ENCODE results near the gene PMS1. TPM values are rescaled to one million over a fixed set of nuclear protein-coding genes. Genes with fewer than 3 reads are reported as not detected.

Gene PMS1
- total and polyA plus RNA-seq, 2 donors (not counting 1 experiment from before 2014, with no cell fraction given) = 14.9 to 44.2 TPM

DNA sequence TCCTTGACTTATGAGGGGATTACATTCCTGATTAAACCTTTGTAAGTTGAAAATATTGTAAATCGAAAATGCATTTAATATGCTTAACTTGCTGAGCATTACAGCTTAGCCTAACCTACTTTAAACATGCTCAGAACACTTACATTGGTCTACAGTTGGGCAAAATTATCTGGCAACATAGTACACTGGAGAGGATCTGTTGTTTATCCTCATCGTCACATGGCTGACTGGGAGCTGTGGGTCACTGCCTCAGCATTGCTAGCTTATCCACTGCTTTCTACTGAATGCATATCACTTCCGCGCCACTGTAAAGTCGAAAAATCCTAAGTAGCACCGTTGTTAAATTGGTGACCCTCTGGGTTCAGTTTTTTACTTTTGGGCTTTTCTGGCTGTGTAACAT is 13.7 kb downstream of the PMS1 start:
- H3K4me2 ChIP-seq (replicated peaks; ENCODE audit: low read depth, low read length, poor library complexity, severe bottlenecking) = no peak overlapping the region
- intact Hi-C loops (cut with micrococcal nuclease) = loop anchor here (2.0 to 10.0 kb wide), 2 partner anchors 53 to 273 kb away; no protein-coding TSS in a partner anchor
- H4K20me1 ChIP-seq (ENCODE audit: control insufficient read depth, insufficient read depth, low read length, poor library complexity, severe bottlenecking) = no peaks in the 10 kb centered on the region
- no peak overlapping the region for H2AFZ ChIP-seq (ENCODE audit: insufficient read depth, low read depth, low read length, poor library complexity, severe bottlenecking)
- Mint-ChIP-seq H3K4me1 (peaks cover 6% of the 10 kb centered on the region), H3K4me3 (no peak overlapping the region), H3K9me3 (ENCODE audit: insufficient read depth) (no peaks in the 10 kb centered on the region), H3K27ac (no peak overlapping the region), H3K27me3 (no peaks in the 10 kb centered on the region)
- H3K9ac ChIP-seq (ENCODE audit: low read length) = no peak overlapping the region
- H3K27ac ChIP-seq (ENCODE audit: low read length in 2 of 2) = no peak overlapping the region
- no peaks in the 10 kb centered on the region for H3K9me3 ChIP-seq (ENCODE audit: control extremely low read depth in 1 of 3, control insufficient read depth in 2 of 3, insufficient read depth in 1 of 3, low read length in 2 of 3)
- CTCF ChIA-PET = interaction anchor here (1.1 to 2.0 kb wide), 5 partner anchors 35 to 323 kb away, joined by 4 to 9 read pairs (median 4); partner anchors contain the start of gene OSGEPL1
- no peaks in the 10 kb centered on the region for H3K79me2 ChIP-seq (ENCODE audit: control insufficient read depth, insufficient read depth, low read length)
- H3K4me3 ChIP-seq (ENCODE audit: control extremely low read depth in 1 of 5, extremely low read depth in 1 of 5, insufficient read depth in 1 of 5, low read depth in 2 of 5, low read length in 4 of 5) = no peak overlapping the region
- DNase-seq (no peak), ATAC-seq (ENCODE audit: low read depth) (no peak)
- POLR2A ChIA-PET = no interaction called here
- H3K4me1 ChIP-seq (ENCODE audit: control insufficient read depth in 2 of 2, insufficient read depth in 2 of 2, low read length in 2 of 2) = no peaks in the 10 kb centered on the region
- peaks cover 0 to 39% of the 10 kb centered on the region in 2 experiments for H3K36me3 ChIP-seq (replicated peaks in 1 of 2; ENCODE audit: control extremely low read depth in 1 of 2, control insufficient read depth in 1 of 2, extremely low read depth in 1 of 2, insufficient read depth in 2 of 2, low read length in 1 of 2)
- TF ChIP-seq, protein P1, sequence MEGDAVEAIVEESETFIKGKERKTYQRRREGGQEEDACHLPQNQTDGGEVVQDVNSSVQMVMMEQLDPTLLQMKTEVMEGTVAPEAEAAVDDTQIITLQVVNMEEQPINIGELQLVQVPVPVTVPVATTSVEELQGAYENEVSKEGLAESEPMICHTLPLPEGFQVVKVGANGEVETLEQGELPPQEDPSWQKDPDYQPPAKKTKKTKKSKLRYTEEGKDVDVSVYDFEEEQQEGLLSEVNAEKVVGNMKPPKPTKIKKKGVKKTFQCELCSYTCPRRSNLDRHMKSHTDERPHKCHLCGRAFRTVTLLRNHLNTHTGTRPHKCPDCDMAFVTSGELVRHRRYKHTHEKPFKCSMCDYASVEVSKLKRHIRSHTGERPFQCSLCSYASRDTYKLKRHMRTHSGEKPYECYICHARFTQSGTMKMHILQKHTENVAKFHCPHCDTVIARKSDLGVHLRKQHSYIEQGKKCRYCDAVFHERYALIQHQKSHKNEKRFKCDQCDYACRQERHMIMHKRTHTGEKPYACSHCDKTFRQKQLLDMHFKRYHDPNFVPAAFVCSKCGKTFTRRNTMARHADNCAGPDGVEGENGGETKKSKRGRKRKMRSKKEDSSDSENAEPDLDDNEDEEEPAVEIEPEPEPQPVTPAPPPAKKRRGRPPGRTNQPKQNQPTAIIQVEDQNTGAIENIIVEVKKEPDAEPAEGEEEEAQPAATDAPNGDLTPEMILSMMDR (IDR thresholded peaks at IDR 0.05) = no peak
- TF ChIP-seq EZH2 (IDR thresholded peaks at IDR 0.05; ENCODE audit: borderline replicate concordance, insufficient read depth, low read depth, low read length, poor library complexity, severe bottlenecking) = no peak
- no peaks in the 10 kb centered on the region for H3K27me3 ChIP-seq (replicated peaks in 1 of 4; ENCODE audit: control extremely low read depth in 1 of 4, control insufficient read depth in 3 of 4, insufficient read depth in 4 of 4, low read length in 3 of 4)
- WGBS (ENCODE audit: insufficient coverage) = 97% methylated on average over 5 of the region's 6 CpGs

DNA sequence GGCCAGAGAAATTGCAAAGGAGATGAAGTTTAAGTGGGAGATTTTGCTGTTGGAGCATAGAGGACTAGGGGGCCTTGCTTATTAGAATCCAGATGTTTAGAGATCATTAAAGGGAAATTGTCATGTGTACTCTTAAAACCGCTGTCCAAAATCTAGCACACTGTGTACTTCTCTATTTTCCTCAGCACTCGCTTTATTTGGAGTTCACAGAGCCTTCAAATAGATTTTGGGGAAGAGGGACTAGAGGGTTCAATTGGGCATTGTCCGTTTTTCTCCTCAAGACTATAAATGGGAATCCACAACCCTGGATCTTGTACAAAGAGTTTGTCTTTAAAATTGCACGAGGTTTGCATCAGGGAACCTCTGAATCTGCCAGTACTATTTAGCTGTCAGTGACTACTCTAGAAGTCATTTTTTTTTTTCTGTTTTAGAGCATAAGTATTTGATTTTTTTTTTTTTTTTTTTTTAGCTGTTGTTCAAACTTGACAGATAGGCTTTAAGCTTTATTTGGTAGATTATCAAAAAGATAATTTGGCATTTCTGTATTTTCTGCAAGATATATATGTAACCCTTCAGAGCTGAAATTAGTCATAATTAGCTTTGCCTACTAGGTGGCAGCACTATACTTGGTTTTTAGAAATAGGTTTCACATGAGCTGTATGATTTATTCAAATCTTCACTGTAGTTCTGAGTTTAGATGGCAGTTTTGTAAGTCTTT is 14.2 kb downstream of the PMS1 start:
- Histone ChIP-seq H3K27me3 (replicated peaks in 1 of 4; ENCODE audit: control extremely low read depth in 1 of 4, control insufficient read depth in 3 of 4, insufficient read depth in 4 of 4, low read length in 3 of 4) (no peaks in the 10 kb centered on the region), H3K4me2 (replicated peaks; ENCODE audit: low read depth, low read length, poor library complexity, severe bottlenecking) (no peak overlapping the region), H3K4me1 (ENCODE audit: control insufficient read depth in 2 of 2, insufficient read depth in 2 of 2, low read length in 2 of 2) (no peaks in the 10 kb centered on the region), H3K36me3 (replicated peaks in 1 of 2; ENCODE audit: control extremely low read depth in 1 of 2, control insufficient read depth in 1 of 2, extremely low read depth in 1 of 2, insufficient read depth in 2 of 2, low read length in 1 of 2) (peaks cover 0 to 34% of the 10 kb centered on the region in 2 experiments), H3K27ac (ENCODE audit: low read length in 2 of 2) (no peak overlapping the region), H2AFZ (ENCODE audit: insufficient read depth, low read depth, low read length, poor library complexity, severe bottlenecking) (no peak overlapping the region), H3K4me3 (ENCODE audit: control extremely low read depth in 1 of 5, extremely low read depth in 1 of 5, insufficient read depth in 1 of 5, low read depth in 2 of 5, low read length in 4 of 5) (no peak overlapping the region), H3K9me3 (ENCODE audit: control extremely low read depth in 1 of 3, control insufficient read depth in 2 of 3, insufficient read depth in 1 of 3, low read length in 2 of 3) (no peaks in the 10 kb centered on the region), H3K9ac (ENCODE audit: low read length) (no peak overlapping the region), H3K79me2 (ENCODE audit: control insufficient read depth, insufficient read depth, low read length) (no peaks in the 10 kb centered on the region), H4K20me1 (ENCODE audit: control insufficient read depth, insufficient read depth, low read length, poor library complexity, severe bottlenecking) (no peaks in the 10 kb centered on the region)
- peak; percentile 39 for DNase-seq
- Mint-ChIP-seq H3K9me3 (ENCODE audit: insufficient read depth) (no peaks in the 10 kb centered on the region), H3K27me3 (no peaks in the 10 kb centered on the region), H3K4me3 (no peak overlapping the region), H3K27ac (no peak overlapping the region), H3K4me1 (peaks cover 6% of the 10 kb centered on the region)
- ATAC-seq (ENCODE audit: low read depth) = no peak
- POLR2A ChIA-PET = interaction anchor here (0.6 kb wide), 1 partner anchor 9 kb away, joined by 4 read pairs; no protein-coding TSS in a partner anchor
- CTCF ChIA-PET = interaction anchor here (0.9 to 2.0 kb wide), 11 partner anchors 10 to 323 kb away, joined by 3 to 9 read pairs (median 4); partner anchors contain the start of gene OSGEPL1
- WGBS (ENCODE audit: insufficient coverage) = 63% methylated on average over 1 of the region's 4 CpGs
- intact Hi-C loops (cut with micrococcal nuclease) = loop anchor here (2.0 to 10.0 kb wide), 2 partner anchors 54 to 272 kb away; no protein-coding TSS in a partner anchor
- TF ChIP-seq, protein P1 (IDR thresholded peaks at IDR 0.05) = peak; percentile 49
- TF ChIP-seq EZH2 (IDR thresholded peaks at IDR 0.05; ENCODE audit: borderline replicate concordance, insufficient read depth, low read depth, low read length, poor library complexity, severe bottlenecking) = no peak
